OCI-LY7 (cell line): ENCODE measurements around the gene CLDN10. TPM values are rescaled to one million over a fixed set of nuclear protein-coding genes. Genes with fewer than 3 reads are reported as not detected.

Experiments used
- BruUV-seq: library from RNA; stranded (reverse); fragments of 400-500 nt; replicated peaks from 2 replicates; lab custom pipeline; 2021; lab: Mats Ljungman, UMichigan
- CTCF ChIA-PET: fragments of 300-600 bp; sonication (Branson Sonifier 250); formaldehyde crosslinking; loops from one replicate; lab custom pipeline; 2022; ENCODE audit warnings: antibody characterized with exemption; ENCODE audit not compliant: unreplicated experiment; lab: Charles Lee
- POLR2A ChIA-PET: fragments of 300-600 bp; sonication (Branson Sonifier 250); formaldehyde crosslinking; loops from one replicate; lab custom pipeline; 2022; ENCODE audit warnings: antibody characterized with exemption; lab: Charles Lee
- DNase-seq: peaks from one replicate; pipeline ENCODE4 v3.0.0-alpha.2; 2015; ENCODE audit warnings: low spot score
- H2AFZ ChIP-seq: fragments of 200-600 bp; sonication (generic), shearing (Covaris generic); 2 replicates; pipeline ENCODE4 v1.6.1; 2014; ENCODE audit warnings: mild to moderate bottlenecking, antibody characterized with exemption, low read length, moderate library complexity
- H3K27ac ChIP-seq: fragments of 200-600 bp; sonication (generic); 2 replicates; pipeline ENCODE4 v1.5.1; 2014; ENCODE audit warnings: mixed run types, low read depth, mild to moderate bottlenecking, moderate library complexity, low read length, inconsistent platforms; ENCODE audit not compliant: poor library complexity, severe bottlenecking
- H3K36me3 ChIP-seq: fragments of 200-600 bp; sonication (generic); 2 replicates; pipeline ENCODE4 v1.6.1; 2014; ENCODE audit warnings: mild to moderate bottlenecking, antibody characterized with exemption, low read length, moderate library complexity, mixed read lengths; ENCODE audit not compliant: insufficient read depth
- H3K4me1 ChIP-seq: fragments of 200-600 bp; sonication (generic); 2 replicates; pipeline ENCODE4 v1.5.1; 2014; ENCODE audit warnings: mild to moderate bottlenecking, low read length; ENCODE audit not compliant: insufficient read depth, poor library complexity, severe bottlenecking
- H3K4me2 ChIP-seq: fragments of 200-600 bp; sonication (generic); 2 replicates; pipeline ENCODE4 v1.6.1; 2014; ENCODE audit warnings: mild to moderate bottlenecking, low read length
- H3K4me3 ChIP-seq: fragments of 200-600 bp; sonication (generic); 2 replicates; pipeline ENCODE4 v1.5.1; 2014; ENCODE audit warnings: mild to moderate bottlenecking, low read depth, low read length; ENCODE audit not compliant: poor library complexity, severe bottlenecking
- H3K79me2 ChIP-seq: fragments of 200-600 bp; sonication (generic); 2 replicates; pipeline ENCODE4 v1.6.1; 2016; ENCODE audit warnings: low read depth, mild to moderate bottlenecking, low read length, moderate library complexity, mixed read lengths; ENCODE audit not compliant: insufficient read depth
- H3K9me2 ChIP-seq: fragments of 200-600 bp; sonication (generic); 2 replicates; pipeline ENCODE4 v1.6.1; 2016; ENCODE audit warnings: mild to moderate bottlenecking, low read length, mixed read lengths; ENCODE audit not compliant: insufficient read depth
- H3K9me3 ChIP-seq: fragments of 200-600 bp; sonication (generic); 2 replicates; pipeline ENCODE4 v1.6.1; 2014; ENCODE audit warnings: mild to moderate bottlenecking, mixed run types, low read length, mixed read lengths
- H4K20me1 ChIP-seq: fragments of 200-600 bp; sonication (generic); 2 replicates; pipeline ENCODE4 v1.6.1; 2014; ENCODE audit warnings: mild to moderate bottlenecking, antibody characterized with exemption, low read length, moderate library complexity, mixed read lengths; ENCODE audit not compliant: insufficient read depth
- CTCF ChIP-seq: fragments of 200-600 bp; sonication (generic); conservative IDR thresholded peaks from 2 replicates; pipeline ENCODE4 v1.5.1; 2014; ENCODE audit warnings: mild to moderate bottlenecking, antibody characterized with exemption, low read length, moderate library complexity, mixed read lengths
- EZH2phosphoT487 ChIP-seq: fragments of 200-600 bp; sonication (generic); IDR thresholded peaks from 2 replicates; pipeline ENCODE4 v1.6.1; 2018; ENCODE audit warnings: low read depth, borderline replicate concordance, mild to moderate bottlenecking, mixed run types, antibody characterized with exemption, low read length, moderate library complexity, mixed read lengths
- intact Hi-C: fragments of 100-400 bp; cut with micrococcal nuclease; formaldehyde crosslinking; loops from one replicate; pipeline ENCODE4 v1.10.0; 2022; ENCODE audit not compliant: unreplicated experiment
- total RNA-seq, 2 experiments: library from RNA; depleted of rRNA in 1 of 2; stranded (reverse); fragments of >200 nt in 1 of 2; shearing (Covaris generic) in 1 of 2; gene quantifications; 2 replicates each; pipeline ENCODE4 v1.2.3, GENCODE V29; 2014 to 2022

Gene CLDN10
- total RNA-seq, 2 experiments from 2014 or later, result not detected

- Histone ChIP-seq H2AFZ (no peak overlapping the region), H4K20me1 (no peaks in the 10 kb centered on the region), H3K9me2 (no peaks in the 10 kb centered on the region), H3K4me2 (no peak overlapping the region), H3K27ac (no peak overlapping the region), H3K36me3 (no peaks in the 10 kb centered on the region), H3K4me3 (no peak overlapping the region), H3K79me2 (no peaks in the 10 kb centered on the region), H3K4me1 (no peaks in the 10 kb centered on the region), H3K9me3 (no peaks in the 10 kb centered on the region)
- CTCF ChIA-PET, result no interaction called here
- BruUV-seq, result no TSS peak
- POLR2A ChIA-PET, result interaction anchor here (0.6 kb wide), 1 partner anchor 17 kb away, joined by 3 read pairs; no protein-coding TSS in a partner anchor
- DNase-seq, result no peak
- TF ChIP-seq CTCF, result no peak
- no peak for TF ChIP-seq EZH2phosphoT487
- intact Hi-C loops, result no loop called here
These were observed 36.5 kb upstream of the CLDN10 start for GRCh38 chr13:95516021-95516420.

DNA sequence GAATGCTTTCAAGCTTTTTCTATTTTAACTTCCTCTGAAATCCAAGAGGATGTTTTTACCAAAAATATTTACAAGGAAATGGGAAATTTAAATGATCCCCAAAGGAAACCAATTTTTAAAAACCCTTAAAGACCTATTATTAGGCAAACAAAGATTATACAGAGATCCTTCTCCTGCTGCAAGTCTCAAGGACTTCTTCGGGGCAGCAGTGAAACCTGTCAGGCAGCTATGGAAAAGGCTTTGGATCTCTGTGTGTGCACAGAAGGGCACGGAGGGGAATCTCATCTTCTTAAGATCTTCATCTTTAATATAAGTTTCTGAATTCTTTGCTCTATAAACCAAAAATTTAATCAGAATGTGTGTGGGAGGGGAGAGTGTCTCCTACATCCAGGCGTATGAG, 36.0 kb upstream of the CLDN10 start:
- no peak for DNase-seq
- Histone ChIP-seq H3K9me3 (no peaks in the 10 kb centered on the region), H3K79me2 (no peaks in the 10 kb centered on the region), H3K27ac (no peak overlapping the region), H3K4me1 (no peaks in the 10 kb centered on the region), H2AFZ (no peak overlapping the region), H4K20me1 (no peaks in the 10 kb centered on the region), H3K36me3 (no peaks in the 10 kb centered on the region), H3K4me2 (no peak overlapping the region), H3K9me2 (no peaks in the 10 kb centered on the region), H3K4me3 (no peak overlapping the region)
- no peak for TF ChIP-seq CTCF
- no peak for TF ChIP-seq EZH2phosphoT487
- ChIA-PET POLR2A (interaction anchor here (0.6 kb wide), 1 partner anchor 17 kb away, joined by 3 read pairs; no protein-coding TSS in a partner anchor), CTCF (no interaction called here)
- intact Hi-C loops, result no loop called here
- BruUV-seq, result no TSS peak

GRCh38 chr13:95523598-95523997, 28.9 kb upstream of the CLDN10 start:
- Histone ChIP-seq H3K4me2 (no peak overlapping the region), H2AFZ (no peak overlapping the region), H3K79me2 (no peaks in the 10 kb centered on the region), H3K4me1 (no peaks in the 10 kb centered on the region), H4K20me1 (no peaks in the 10 kb centered on the region), H3K36me3 (no peaks in the 10 kb centered on the region), H3K27ac (no peak overlapping the region), H3K9me2 (no peaks in the 10 kb centered on the region), H3K9me3 (no peaks in the 10 kb centered on the region), H3K4me3 (no peak overlapping the region)
- intact Hi-C loops, result no loop called here
- no TSS peak for BruUV-seq
- TF ChIP-seq EZH2phosphoT487 (no peak), CTCF (no peak)
- ChIA-PET CTCF (no interaction called here), POLR2A (no interaction called here)
- no peak for DNase-seq
